T-cell (primary cell): ENCODE data around the gene PACSIN3. TPM values are rescaled to one million over a fixed set of nuclear protein-coding genes. Genes with fewer than 3 reads are reported as not detected.

Source experiments
- ATAC-seq, 4 experiments: fragments of 200-7000 bp in 3 of 4; fragments of 150-1000 bp in 1 of 4; cut with Tn5 transposase; replicated peaks in 1 of 4; 1 replicate in 3 of 4; 2 replicates in 1 of 4; pipeline ENCODE4 v1.10.0; 2021; ENCODE audit warnings: moderate library complexity in 3 of 4, mild to moderate bottlenecking in 2 of 4, moderate number of reproducible peaks in 1 of 4
- CTCF ChIA-PET, 2 donors: fragments of 300-600 bp; sonication (Branson Sonifier 250); formaldehyde crosslinking; loops; one replicate each; lab custom pipeline; 2022; ENCODE audit warnings: antibody characterized with exemption in 2 of 2; lab: Charles Lee
- POLR2A ChIA-PET, 2 donors: fragments of 300-600 bp; sonication (Branson Sonifier 250); formaldehyde crosslinking; loops; one replicate each; lab custom pipeline; 2022; ENCODE audit warnings: antibody characterized with exemption in 2 of 2; lab: Charles Lee
- DNase-seq, 35 experiments: peaks; one replicate each; pipeline versions ENCODE4 v3.0.0 to v3.0.0-alpha.2; 2013 to 2023
- H3K27ac ChIP-seq: one replicate; pipeline ENCODE4 v1.5.1; 2013; ENCODE audit warnings: low read length
- H3K27me3 ChIP-seq, 2 experiments: replicated peaks in 1 of 2; 1 replicate in 1 of 2; 2 replicates in 1 of 2; pipeline versions ENCODE4 v1.6.1 to v1.7.0; 2013; ENCODE audit warnings: low read length in 1 of 2, mixed read lengths in 1 of 2; ENCODE audit not compliant: control insufficient read depth in 2 of 2, insufficient read depth in 2 of 2; ENCODE audit errors: extremely low read depth in 1 of 2
- H3K36me3 ChIP-seq, 2 donors: 1 replicate in 1 of 2; 2 replicates in 1 of 2; pipeline versions ENCODE4 v1.6.1 to v1.7.0; 2013; ENCODE audit warnings: low read length in 1 of 2; ENCODE audit not compliant: control insufficient read depth in 2 of 2, insufficient read depth in 1 of 2; ENCODE audit errors: extremely low read depth in 1 of 2
- H3K4me1 ChIP-seq, 2 experiments: 1 replicate in 1 of 2; 2 replicates in 1 of 2; pipeline versions ENCODE4 v1.6.1 to v1.7.0; 2013; ENCODE audit warnings: low read length in 2 of 2, mixed read lengths in 1 of 2; ENCODE audit not compliant: insufficient read depth in 2 of 2, control insufficient read depth in 1 of 2; ENCODE audit errors: extremely low read depth in 1 of 2
- H3K4me3 ChIP-seq, 2 donors: 1 replicate in 1 of 2; 2 replicates in 1 of 2; pipeline versions ENCODE4 v1.5.1 to v1.7.0; 2013; ENCODE audit warnings: mild to moderate bottlenecking in 2 of 2, low read length in 1 of 2, moderate library complexity in 1 of 2; ENCODE audit not compliant: control insufficient read depth in 1 of 2; ENCODE audit errors: extremely low read depth in 1 of 2
- H3K9me3 ChIP-seq: 2 replicates; pipeline ENCODE4 v1.7.0; 2013
- H3K27ac Mint-ChIP-seq, 2 donors: one replicate each; pipeline ENCODE4 v1.8.0; 2020 to 2021; ENCODE audit warnings: mild to moderate bottlenecking in 2 of 2, mixed read lengths in 2 of 2
- H3K27me3 Mint-ChIP-seq, 2 donors: one replicate each; pipeline ENCODE4 v1.8.0; 2021 to 2022; ENCODE audit warnings: mixed read lengths in 2 of 2
- H3K36me3 Mint-ChIP-seq: one replicate; pipeline ENCODE4 v1.8.0; 2021; ENCODE audit warnings: mixed read lengths
- H3K4me1 Mint-ChIP-seq, 3 donors: one replicate each; pipeline ENCODE4 v1.8.0; 2020 to 2022; ENCODE audit warnings: mixed read lengths in 3 of 3, mild to moderate bottlenecking in 1 of 3
- H3K4me3 Mint-ChIP-seq, 3 donors: one replicate each; pipeline ENCODE4 v1.8.0; 2020 to 2022; ENCODE audit warnings: mild to moderate bottlenecking in 3 of 3, mixed read lengths in 3 of 3, moderate library complexity in 3 of 3
- H3K9me3 Mint-ChIP-seq, 3 donors: one replicate each; pipeline ENCODE4 v1.8.0; 2020 to 2022; ENCODE audit warnings: mixed read lengths in 3 of 3
- WGBS: methylation state at CpG from one replicate; pipeline ENCODE4 v1.1.5; 2013; ENCODE audit warnings: missing lambda C conversion rate; ENCODE audit not compliant: insufficient coverage; 5-methylcytosine and 5-hydroxymethylcytosine counted together
- total RNA-seq, 35 experiments: library from RNA in 6 of 35; stranded (reverse) in 6 of 35; fragments of 120-200 nt in 1 of 35; gene quantifications; one replicate each; pipeline versions ENCODE4 v1.2.1 to v1.2.4 and lab custom pipeline; 2013 to 2026

The PACSIN3 gene
- total RNA-seq, 5 donors from 2014 or later (not counting 1 experiment from before 2014, with no cell fraction given): 0.49 to 1.9 (median 1.4) TPM; not detected in 1

DNA sequence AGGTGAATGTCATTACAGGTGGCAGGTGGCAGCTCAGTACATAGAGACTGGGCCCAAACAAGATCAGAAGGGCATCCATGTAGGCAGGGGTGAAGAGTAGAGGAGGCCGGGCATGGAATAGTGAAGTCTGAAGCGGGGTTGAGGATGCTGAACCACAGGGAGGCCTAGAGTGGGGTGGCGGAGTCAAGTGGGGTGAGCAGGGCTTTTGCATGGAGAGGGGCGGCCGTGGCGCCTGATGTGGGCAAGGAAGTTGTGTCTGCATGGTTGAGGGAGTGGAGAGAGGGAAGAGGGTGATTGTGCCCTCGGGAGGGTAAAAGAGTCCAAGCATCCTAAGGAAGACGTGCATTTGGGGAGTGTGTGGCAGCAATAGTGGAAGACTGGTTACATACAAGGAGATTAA, 42.9 kb upstream of the PACSIN3 start:
- Histone ChIP-seq H3K27ac (no peak overlapping the region), H3K9me3 (no peaks in the 10 kb centered on the region), H3K36me3 (peaks cover 9 to 13% of the 10 kb centered on the region in 2 donors), H3K27me3 (no peaks in the 10 kb centered on the region), H3K4me3 (no peak overlapping the region), H3K4me1 (peaks cover 0 to 2% of the 10 kb centered on the region in 2 experiments)
- H3K9me3 Mint-ChIP-seq: no peaks in the 10 kb centered on the region
- ChIA-PET POLR2A (no interaction called here), CTCF (no interaction called here)
- DNase-seq (no peak), ATAC-seq (no peak)
- H3K4me1 Mint-ChIP-seq: peaks cover 0 to 11% (median 10%) of the 10 kb centered on the region in 3 donors
- H3K27me3 Mint-ChIP-seq: no peaks in the 10 kb centered on the region
- peaks cover 34% of the 10 kb centered on the region for H3K36me3 Mint-ChIP-seq
- 93% methylated on average over 8 of the region's 8 CpGs for WGBS
- H3K4me3 Mint-ChIP-seq: no peak overlapping the region
- H3K27ac Mint-ChIP-seq: no peak overlapping the region

DNA sequence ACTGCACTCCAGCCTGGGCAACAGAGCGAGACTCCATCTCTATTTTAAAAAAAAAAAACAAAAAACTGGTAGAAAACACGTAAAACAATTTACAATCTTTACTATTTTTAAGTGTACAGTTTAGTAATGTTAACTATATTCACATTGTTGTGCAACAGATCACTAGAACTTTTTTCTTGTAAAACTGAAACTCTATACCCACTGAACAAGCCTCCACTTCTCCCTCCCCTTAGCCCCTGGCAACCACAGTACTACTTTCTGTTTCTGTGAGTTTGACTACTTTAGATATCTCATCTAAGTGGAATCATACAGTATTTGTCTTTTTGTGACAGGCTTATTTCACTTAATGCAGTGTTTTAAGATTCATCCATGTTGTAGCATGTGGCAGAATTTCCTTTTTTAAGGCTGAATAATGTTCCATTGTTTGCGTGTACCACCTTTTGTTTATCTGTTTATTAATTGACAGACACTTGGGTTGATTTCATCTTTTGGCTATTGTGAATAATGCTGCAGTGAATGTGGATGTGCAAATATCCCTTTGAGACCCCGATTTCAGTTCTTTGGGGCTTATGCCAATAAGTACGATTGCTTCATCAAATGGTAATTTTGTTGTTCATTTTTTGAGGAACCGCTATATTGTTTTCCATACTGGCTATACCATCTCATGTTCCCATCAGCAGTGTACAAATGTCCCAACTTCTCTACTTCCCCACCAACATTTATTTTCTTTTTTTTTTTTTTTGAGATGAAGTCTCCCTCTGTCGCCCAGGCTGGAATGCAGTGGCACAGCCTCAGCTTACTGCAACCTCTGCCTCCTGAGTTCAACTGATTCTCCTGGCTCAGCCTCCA, 39.5 kb upstream of the PACSIN3 start:
- Histone ChIP-seq H3K4me3 (no peak overlapping the region), H3K36me3 (peaks cover 13 to 22% of the 10 kb centered on the region in 2 donors), H3K27me3 (no peaks in the 10 kb centered on the region), H3K27ac (no peak overlapping the region), H3K9me3 (no peaks in the 10 kb centered on the region), H3K4me1 (no peaks in the 10 kb centered on the region)
- no peak for ATAC-seq
- DNase-seq: no peak
- no peak overlapping the region for H3K4me3 Mint-ChIP-seq
- H3K9me3 Mint-ChIP-seq: no peaks in the 10 kb centered on the region
- H3K36me3 Mint-ChIP-seq: peaks cover 34% of the 10 kb centered on the region
- no peaks in the 10 kb centered on the region for H3K27me3 Mint-ChIP-seq
- WGBS: 100% methylated on average over 2 of the region's 7 CpGs
- peak overlapping the region in 1 of 2 donors; percentile 63 for H3K27ac Mint-ChIP-seq
- POLR2A ChIA-PET: no interaction called here
- CTCF ChIA-PET: interaction anchor here in 1 of 2 donors (0.7 kb wide), 1 partner anchor 162 kb away, joined by 7 read pairs; no protein-coding TSS in a partner anchor
- H3K4me1 Mint-ChIP-seq: peaks cover 0 to 6% (median 6%) of the 10 kb centered on the region in 3 donors

DNA sequence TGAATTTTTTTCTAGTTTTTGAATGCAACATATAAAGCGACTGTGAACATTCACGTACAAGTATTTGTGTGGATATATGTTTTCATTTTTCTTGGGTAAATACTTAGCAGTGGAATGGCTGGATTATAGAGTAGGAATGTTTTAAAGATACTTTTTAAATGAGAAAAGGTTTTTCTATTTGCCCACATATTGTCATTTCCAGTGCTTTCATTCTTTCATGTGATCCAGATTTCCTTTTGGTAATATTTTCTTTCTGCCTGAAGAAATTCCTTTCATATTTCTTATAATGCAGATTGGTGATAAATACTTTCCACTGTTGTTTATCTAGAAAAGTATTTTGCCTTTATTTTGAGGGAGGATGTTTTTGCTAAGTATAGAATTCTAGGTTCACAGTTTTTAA, 36.5 kb upstream of the PACSIN3 start:
- Histone ChIP-seq H3K36me3 (peaks cover 4 to 28% of the 10 kb centered on the region in 2 donors), H3K27me3 (no peaks in the 10 kb centered on the region), H3K4me1 (no peaks in the 10 kb centered on the region), H3K9me3 (no peaks in the 10 kb centered on the region), H3K4me3 (no peak overlapping the region), H3K27ac (no peak overlapping the region)
- WGBS: 100% methylated on average over 2 of the region's 2 CpGs
- H3K27me3 Mint-ChIP-seq: no peaks in the 10 kb centered on the region
- ChIA-PET CTCF (no interaction called here), POLR2A (no interaction called here)
- no peak overlapping the region for H3K4me3 Mint-ChIP-seq
- H3K9me3 Mint-ChIP-seq: no peaks in the 10 kb centered on the region
- no peak overlapping the region for H3K27ac Mint-ChIP-seq
- H3K36me3 Mint-ChIP-seq: peaks cover 39% of the 10 kb centered on the region
- DNase-seq (no peak), ATAC-seq (no peak)
- H3K4me1 Mint-ChIP-seq: peaks cover 17 to 23% (median 22%) of the 10 kb centered on the region in 3 donors

DNA sequence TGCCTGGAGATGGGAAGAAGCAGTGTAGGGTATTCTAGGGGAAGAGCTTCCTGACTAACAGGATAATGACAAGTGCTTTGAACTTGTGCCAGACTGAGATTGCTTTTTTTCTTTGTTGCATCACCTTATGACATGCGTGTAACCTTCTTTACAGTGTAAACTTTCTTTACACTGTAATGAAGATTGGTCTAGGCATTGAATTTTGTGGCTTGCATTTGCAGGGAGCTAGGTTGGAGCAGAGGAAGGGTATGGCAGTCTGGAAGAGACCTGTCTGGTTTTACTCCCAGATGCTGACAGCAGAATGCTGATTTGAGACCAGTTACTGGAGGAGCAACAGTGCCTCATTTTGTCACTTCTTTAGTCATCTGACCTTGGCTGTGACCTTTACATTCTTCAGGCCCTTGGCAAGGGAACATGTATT, 34.2 kb upstream of the PACSIN3 start:
- H3K4me1 Mint-ChIP-seq: peaks cover 32 to 38% (median 37%) of the 10 kb centered on the region in 3 donors
- Histone ChIP-seq H3K27me3 (no peaks in the 10 kb centered on the region), H3K4me1 (peaks cover 13 to 16% of the 10 kb centered on the region in 2 experiments), H3K4me3 (no peak overlapping the region), H3K36me3 (peaks cover 4 to 28% of the 10 kb centered on the region in 2 donors), H3K9me3 (no peaks in the 10 kb centered on the region), H3K27ac (peak overlapping the region; percentile 23)
- POLR2A ChIA-PET: interaction anchor here (0.6 to 1.0 kb wide), 3 partner anchors 9 to 1269 kb away, joined by 3 to 8 read pairs (median 3); no protein-coding TSS in a partner anchor
- WGBS: no CpG with 5 or more reads among the region's 1 CpG
- DNase-seq (no peak), ATAC-seq (no peak)
- H3K27ac Mint-ChIP-seq: no peak overlapping the region
- no peak overlapping the region for H3K4me3 Mint-ChIP-seq
- H3K27me3 Mint-ChIP-seq: no peaks in the 10 kb centered on the region
- no peaks in the 10 kb centered on the region for H3K9me3 Mint-ChIP-seq
- H3K36me3 Mint-ChIP-seq: peaks cover 30% of the 10 kb centered on the region
- CTCF ChIA-PET: interaction anchor here in 1 of 2 donors (0.7 kb wide), 1 partner anchor 181 kb away, joined by 4 read pairs; no protein-coding TSS in a partner anchor

DNA sequence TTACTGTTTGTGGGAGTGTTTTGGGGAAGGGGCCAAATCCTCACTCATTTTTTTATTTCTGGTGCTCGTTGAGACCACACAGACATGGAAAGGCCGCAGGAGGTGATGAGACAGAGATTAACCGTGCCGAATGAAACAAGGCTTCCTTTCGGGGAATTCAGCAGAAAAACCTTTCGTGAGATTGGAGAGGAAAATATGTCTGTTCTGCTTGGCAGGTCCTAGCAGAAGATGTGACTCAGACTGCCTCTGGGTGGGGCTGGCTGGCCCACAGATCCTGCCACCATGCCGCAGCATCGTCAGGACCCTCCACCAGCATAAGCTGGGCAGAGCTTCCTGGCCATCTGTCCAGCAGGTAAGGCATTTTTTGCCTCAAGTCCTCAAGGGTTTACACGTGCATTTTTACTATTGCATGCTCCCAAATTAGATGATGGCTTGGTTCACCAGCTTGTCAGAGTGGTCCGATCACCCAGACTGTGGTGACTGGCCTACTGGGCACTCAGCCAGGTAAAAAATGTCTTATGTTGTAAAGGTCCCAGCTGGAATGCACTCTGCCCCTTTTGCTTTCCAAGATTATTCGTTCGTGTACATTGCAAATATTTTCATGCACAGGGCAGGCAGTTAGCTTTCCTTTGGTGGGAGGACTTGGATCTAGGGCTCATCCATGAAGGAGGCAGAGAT, 30.0 kb upstream of the PACSIN3 start:
- ChIA-PET CTCF (interaction anchor here in 1 of 2 donors (1.4 to 1.7 kb wide), 2 partner anchors 32 to 38 kb away, joined by 6 to 7 read pairs; partner anchors contain the start of gene ACP2), POLR2A (interaction anchor here (1.0 to 2.4 kb wide), 3 partner anchors 17 to 55 kb away, joined by 3 to 10 read pairs (median 3); partner anchors contain the start of gene ACP2 (in 1 of the 2))
- H3K4me3 Mint-ChIP-seq: peak overlapping the region; percentile 88 to 98 (median 97)
- H3K27me3 ChIP-seq: no peaks in the 10 kb centered on the region
- H3K9me3 Mint-ChIP-seq: no peaks in the 10 kb centered on the region
- DNase-seq: peak in 11 of 35 experiments; percentile 8 to 67 (median 14)
- H3K4me1 ChIP-seq: peaks cover 14 to 36% of the 10 kb centered on the region in 2 experiments
- no peaks in the 10 kb centered on the region for H3K9me3 ChIP-seq
- peak overlapping the region; percentile 62 to 82 for H3K4me3 ChIP-seq
- peak overlapping the region; percentile 87 for H3K27ac ChIP-seq
- H3K4me1 Mint-ChIP-seq: peaks cover 42 to 45% (median 43%) of the 10 kb centered on the region in 3 donors
- peaks cover 26% of the 10 kb centered on the region for H3K36me3 Mint-ChIP-seq
- peak overlapping the region; percentile 98 for H3K27ac Mint-ChIP-seq
- peak in 2 of 4 experiments; percentile 18 to 27 for ATAC-seq
- peaks cover 0 to 15% of the 10 kb centered on the region in 2 donors for H3K36me3 ChIP-seq
- no peaks in the 10 kb centered on the region for H3K27me3 Mint-ChIP-seq
- whole genome bisulfite sequencing: 9% methylated on average over 8 of the region's 12 CpGs
